ENCODE measurements around the gene CCDC183. TPM values are rescaled to one million over a fixed set of nuclear protein-coding genes. Genes with fewer than 3 reads are reported as not detected.
"Not testable (repeated sequence)": the region's sequence is repeated elsewhere in the genome, so short reads cannot be mapped to it uniquely, and the experiment has no call there.

The CCDC183 gene
- total RNA-seq, 2 experiments from 2014 or later: 0.47 to 0.55 TPM

DNA sequence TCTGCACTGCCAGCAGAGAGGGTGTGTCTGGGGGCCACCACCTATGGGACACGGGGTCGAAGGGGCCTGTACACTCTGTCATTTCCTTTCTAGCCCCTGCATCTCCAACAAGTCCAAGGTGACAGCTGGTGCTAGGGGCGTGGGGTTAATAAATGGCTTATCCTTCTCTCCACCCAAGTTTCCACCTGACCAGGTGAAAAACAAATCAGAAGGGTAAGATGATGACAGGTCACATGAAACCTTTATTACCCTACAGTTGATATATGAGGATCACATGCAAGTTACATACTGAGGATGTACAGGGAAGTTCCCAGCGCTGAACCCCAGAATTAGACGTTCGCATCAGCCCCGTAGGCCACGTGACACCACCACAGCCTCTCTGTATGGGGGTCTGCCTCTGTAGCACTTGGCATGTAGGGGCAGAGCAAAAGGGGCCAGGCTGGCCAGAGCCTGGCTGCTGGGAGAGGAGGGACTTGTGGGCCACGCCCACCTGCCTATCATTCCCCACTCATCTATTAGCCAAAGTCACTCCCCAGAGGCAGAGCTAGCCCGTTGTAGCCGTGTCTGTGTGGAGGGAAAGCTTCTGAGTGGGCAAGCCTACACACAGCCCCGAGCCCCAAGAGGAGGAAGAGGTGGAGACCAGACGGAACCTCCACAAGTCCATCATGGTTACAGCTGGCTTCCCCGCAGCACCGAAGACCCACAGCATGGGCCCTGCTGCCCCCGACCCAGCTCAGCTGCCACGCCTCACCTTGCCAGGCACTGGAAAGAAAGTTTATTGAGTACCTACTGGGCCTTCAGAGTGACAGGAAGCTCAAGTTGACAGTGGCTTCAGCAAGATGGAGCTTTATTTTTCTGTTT is 2.8 kb upstream of the CCDC183 start:
- intact Hi-C loops (cut with DNase I, micrococcal nuclease): loop anchor here (5.0 to 10.0 kb wide), 3 partner anchors 94 to 549 kb away; partner anchors contain the start of genes QSOX2 (in 1 of the 2) and TRAF2 (in 1 of the 2)
- no peaks in the 10 kb centered on the region for H3K9me3 Mint-ChIP-seq (ENCODE audit: low read depth)

DNA sequence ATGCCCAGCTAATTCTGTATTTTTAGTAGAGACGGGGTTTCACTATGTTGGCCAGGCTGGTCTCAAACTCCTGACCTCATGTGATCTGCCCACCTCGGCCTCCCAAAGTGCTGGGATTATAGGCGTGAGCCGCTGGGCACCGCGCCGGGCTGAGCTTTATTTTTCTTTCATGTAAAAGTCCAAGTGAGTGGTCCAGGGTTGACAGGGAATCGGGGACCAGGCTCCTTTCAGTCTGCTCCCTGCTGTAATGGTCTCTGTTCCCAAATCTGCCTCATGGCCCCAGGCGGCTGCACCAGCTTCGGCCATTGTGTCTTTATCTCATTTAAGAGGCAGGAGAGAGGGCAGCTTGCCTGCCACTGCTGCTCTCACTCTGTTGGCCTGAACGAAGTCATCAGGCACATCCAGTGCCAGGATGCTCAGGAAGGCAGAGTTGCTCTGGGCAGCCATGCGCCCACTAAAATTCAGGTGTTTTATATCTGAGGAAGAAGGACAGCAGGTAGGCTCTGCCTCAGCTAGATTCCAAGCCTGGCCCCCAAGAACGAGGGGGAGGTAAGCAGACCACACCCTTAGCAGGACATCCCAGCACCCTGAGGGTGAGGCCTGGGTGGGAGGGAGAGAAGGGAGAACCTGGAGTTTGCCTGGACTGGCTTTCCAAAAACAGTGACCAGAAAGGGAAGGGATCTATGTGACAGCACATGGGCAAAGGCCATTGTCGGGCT is 1.7 kb upstream of the CCDC183 start:
- intact Hi-C loops (cut with DNase I, micrococcal nuclease): loop anchor here (5.0 to 10.0 kb wide), 3 partner anchors 93 to 550 kb away; partner anchors contain the start of genes QSOX2 (in 1 of the 2) and TRAF2 (in 1 of the 2)
- CTCF ChIA-PET: interaction anchor here (0.7 to 1.5 kb wide), 4 partner anchors 12 to 241 kb away, joined by 3 to 8 read pairs (median 4); partner anchors contain the start of gene RABL6

More for the DNA sequence above, 2.8 kb upstream of the CCDC183 start:
- Mint-ChIP-seq H3K36me3 (ENCODE audit: low read depth) (no peaks in the 10 kb centered on the region), H3K4me1 (peaks cover 22% of the 10 kb centered on the region), H3K27ac (peak overlapping the region; percentile 19), H3K4me3 (no peak overlapping the region), H3K27me3 (no peaks in the 10 kb centered on the region)
- ChIA-PET CTCF (interaction anchor here (0.7 to 1.5 kb wide), 11 partner anchors 13 to 396 kb away, joined by 3 to 8 read pairs (median 3); partner anchors contain the start of genes FUT7 and RABL6), POLR2A (no interaction called here)
- DNase-seq: no peak
- ATAC-seq: no peak

DNA sequence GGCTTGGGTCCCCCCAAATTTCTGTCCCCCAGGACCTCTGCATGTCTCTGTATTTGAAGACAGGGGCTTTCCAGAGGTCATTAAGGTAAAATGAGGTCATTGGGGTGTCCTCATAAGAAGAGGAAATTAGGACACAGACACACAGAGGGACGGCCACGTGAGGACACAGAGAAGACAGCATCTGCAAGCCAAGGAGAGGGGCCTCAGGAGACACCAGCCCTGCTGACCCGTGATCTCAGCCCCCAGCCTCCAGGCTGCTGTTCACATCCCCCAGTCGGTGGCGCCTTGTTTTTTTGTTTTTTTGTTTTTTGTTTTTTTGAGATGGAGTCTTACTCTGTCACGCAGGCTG is 1.2 kb upstream of the CCDC183 start:
- no peak for DNase-seq
- POLR2A ChIA-PET: no interaction called here
- intact Hi-C loops (cut with DNase I, micrococcal nuclease): loop anchor here (5.0 to 10.0 kb wide), 3 partner anchors 92 to 550 kb away; partner anchors contain the start of genes QSOX2 (in 1 of the 2) and TRAF2 (in 1 of the 2)
- no peaks in the 10 kb centered on the region for H3K9me3 Mint-ChIP-seq (ENCODE audit: low read depth)
- no peaks in the 10 kb centered on the region for H3K27me3 Mint-ChIP-seq
- ATAC-seq: no peak
- no peak overlapping the region for H3K27ac Mint-ChIP-seq
- CTCF ChIA-PET: no interaction called here
- peaks cover 19% of the 10 kb centered on the region for H3K4me1 Mint-ChIP-seq
- no peaks in the 10 kb centered on the region for H3K36me3 Mint-ChIP-seq (ENCODE audit: low read depth)
- H3K4me3 Mint-ChIP-seq: no peak overlapping the region

More for the DNA sequence above, 1.7 kb upstream of the CCDC183 start:
- H3K27ac Mint-ChIP-seq: no peak overlapping the region
- no peaks in the 10 kb centered on the region for H3K9me3 Mint-ChIP-seq (ENCODE audit: low read depth)
- no peak overlapping the region for H3K4me3 Mint-ChIP-seq
- ATAC-seq (no peak), DNase-seq (no peak)
- peaks cover 19% of the 10 kb centered on the region for H3K4me1 Mint-ChIP-seq
- no peaks in the 10 kb centered on the region for H3K36me3 Mint-ChIP-seq (ENCODE audit: low read depth)
- POLR2A ChIA-PET: no interaction called here
- H3K27me3 Mint-ChIP-seq: no peaks in the 10 kb centered on the region

DNA sequence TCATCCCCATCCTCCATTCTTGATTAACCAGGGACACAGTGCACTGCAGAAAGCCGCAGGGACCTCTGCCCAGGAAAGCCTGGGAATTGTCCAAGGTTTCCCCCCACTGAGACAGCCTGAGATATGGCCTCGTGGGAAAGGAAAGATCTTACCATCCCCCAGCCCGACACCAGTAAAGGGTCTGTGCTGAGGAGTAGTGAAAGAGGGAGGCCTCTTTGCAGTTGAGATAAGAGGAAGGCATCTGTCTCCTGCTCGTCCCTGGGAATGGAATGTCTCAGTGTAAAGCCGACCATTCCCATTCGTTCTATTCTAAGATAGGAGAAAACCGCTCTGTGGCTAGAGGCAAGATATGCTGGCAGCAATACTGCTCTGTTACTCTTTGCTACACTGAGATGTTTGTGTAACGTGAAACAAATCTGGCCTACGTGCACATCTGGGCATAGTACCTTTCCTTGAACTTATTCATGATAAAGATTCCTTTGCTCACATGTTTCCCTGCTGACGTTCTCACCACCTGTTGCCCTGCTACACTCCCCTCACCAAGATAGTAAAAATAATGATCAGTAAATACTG is 723 bp downstream of the CCDC183 start:
- CTCF ChIA-PET; H3K27ac Mint-ChIP-seq; H3K9me3 Mint-ChIP-seq (ENCODE audit: low read depth); H3K36me3 Mint-ChIP-seq (ENCODE audit: low read depth); H3K4me3 Mint-ChIP-seq; DNase-seq; H3K27me3 Mint-ChIP-seq; ATAC-seq; POLR2A ChIA-PET: not testable (repeated sequence)
- intact Hi-C loops (cut with DNase I, micrococcal nuclease): loop anchor here in 1 of 2 experiments (10.0 kb wide), 1 partner anchor 552 kb away; the partner anchor contains the start of gene QSOX2
- H3K4me1 Mint-ChIP-seq: peaks cover 27% of the 10 kb centered on the region

DNA sequence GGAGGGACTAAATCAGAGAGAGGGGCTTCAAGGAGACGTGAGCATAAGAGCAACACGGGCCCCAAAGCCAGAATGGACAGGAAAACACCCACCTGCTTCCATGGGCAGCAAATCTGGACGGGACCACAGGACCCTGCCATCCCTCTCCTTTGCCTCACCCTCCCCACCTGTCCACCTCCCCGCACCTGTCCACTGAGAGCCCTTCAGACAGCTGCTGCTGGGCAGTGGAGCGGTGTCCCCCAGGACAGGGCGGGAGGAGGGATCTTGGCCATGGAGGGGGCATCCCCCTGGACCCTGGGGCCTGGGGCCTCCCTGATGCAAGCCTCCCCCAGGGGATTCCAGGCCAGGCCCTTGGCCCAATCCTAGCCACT is 2.6 kb downstream of the CCDC183 start:
- POLR2A ChIA-PET: no interaction called here
- Mint-ChIP-seq H3K27me3 (peaks cover 4% of the 10 kb centered on the region), H3K4me3 (no peak overlapping the region), H3K9me3 (ENCODE audit: low read depth) (no peaks in the 10 kb centered on the region), H3K4me1 (peaks cover 21% of the 10 kb centered on the region), H3K36me3 (ENCODE audit: low read depth) (no peaks in the 10 kb centered on the region), H3K27ac (no peak overlapping the region)
- ATAC-seq: no peak
- DNase-seq: no peak
- intact Hi-C loops (cut with DNase I, micrococcal nuclease): loop anchor here in 1 of 2 experiments (10.0 kb wide), 1 partner anchor 554 kb away; the partner anchor contains the start of gene QSOX2
- CTCF ChIA-PET: no interaction called here

DNA sequence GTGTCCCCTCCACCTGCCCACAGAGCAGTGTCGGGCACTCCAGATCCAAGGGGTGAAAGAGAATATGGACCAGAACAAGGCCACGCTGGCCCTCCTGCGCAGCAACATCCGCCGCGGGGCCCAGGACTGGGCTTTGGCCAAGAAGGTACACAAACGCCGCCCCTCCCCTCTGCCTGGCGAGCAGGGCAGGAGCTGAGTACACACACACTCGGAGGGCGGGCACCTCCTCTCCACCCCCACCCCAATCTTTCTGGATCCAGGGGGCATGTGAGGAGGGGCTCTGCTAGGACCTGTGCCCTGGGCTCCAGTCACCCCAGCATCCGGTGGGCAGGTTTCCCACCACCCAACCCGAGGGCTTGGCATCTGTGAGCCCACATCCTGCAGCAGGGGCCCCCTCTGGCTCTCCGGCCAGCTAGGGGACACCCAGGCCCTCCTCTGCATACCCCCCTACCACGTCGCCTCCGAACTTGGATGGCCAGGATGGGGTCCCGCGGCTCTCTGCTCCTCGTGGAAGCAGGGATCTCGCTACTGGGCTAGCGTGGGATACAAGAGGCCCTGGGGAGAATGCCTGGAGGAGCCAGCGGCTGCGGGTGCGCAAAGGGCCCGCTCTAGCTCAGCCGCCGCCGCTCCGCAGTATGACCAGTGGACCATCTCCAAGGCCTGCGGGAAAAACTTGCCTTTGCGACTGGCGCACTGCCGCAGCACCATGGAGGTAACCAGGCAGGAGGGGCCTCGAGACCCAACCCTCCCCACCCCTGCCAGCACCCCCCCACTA is 3.1 kb downstream of the CCDC183 start:
- peak overlapping the region; percentile 72 for H3K4me3 Mint-ChIP-seq
- CTCF ChIA-PET: interaction anchor here (0.6 kb wide), 1 partner anchor 99 kb away, joined by 3 read pairs; no protein-coding TSS in a partner anchor
- H3K9me3 Mint-ChIP-seq (ENCODE audit: low read depth): no peaks in the 10 kb centered on the region
- H3K27me3 Mint-ChIP-seq: peaks cover 4% of the 10 kb centered on the region
- ATAC-seq (no peak), DNase-seq (peak; percentile 22)
- intact Hi-C loops (cut with DNase I, micrococcal nuclease): loop anchor here in 1 of 2 experiments (10.0 kb wide), 1 partner anchor 554 kb away; the partner anchor contains the start of gene QSOX2
- peaks cover 21% of the 10 kb centered on the region for H3K4me1 Mint-ChIP-seq
- H3K36me3 Mint-ChIP-seq (ENCODE audit: low read depth): no peaks in the 10 kb centered on the region
- POLR2A ChIA-PET: no interaction called here
- no peak overlapping the region for H3K27ac Mint-ChIP-seq

DNA sequence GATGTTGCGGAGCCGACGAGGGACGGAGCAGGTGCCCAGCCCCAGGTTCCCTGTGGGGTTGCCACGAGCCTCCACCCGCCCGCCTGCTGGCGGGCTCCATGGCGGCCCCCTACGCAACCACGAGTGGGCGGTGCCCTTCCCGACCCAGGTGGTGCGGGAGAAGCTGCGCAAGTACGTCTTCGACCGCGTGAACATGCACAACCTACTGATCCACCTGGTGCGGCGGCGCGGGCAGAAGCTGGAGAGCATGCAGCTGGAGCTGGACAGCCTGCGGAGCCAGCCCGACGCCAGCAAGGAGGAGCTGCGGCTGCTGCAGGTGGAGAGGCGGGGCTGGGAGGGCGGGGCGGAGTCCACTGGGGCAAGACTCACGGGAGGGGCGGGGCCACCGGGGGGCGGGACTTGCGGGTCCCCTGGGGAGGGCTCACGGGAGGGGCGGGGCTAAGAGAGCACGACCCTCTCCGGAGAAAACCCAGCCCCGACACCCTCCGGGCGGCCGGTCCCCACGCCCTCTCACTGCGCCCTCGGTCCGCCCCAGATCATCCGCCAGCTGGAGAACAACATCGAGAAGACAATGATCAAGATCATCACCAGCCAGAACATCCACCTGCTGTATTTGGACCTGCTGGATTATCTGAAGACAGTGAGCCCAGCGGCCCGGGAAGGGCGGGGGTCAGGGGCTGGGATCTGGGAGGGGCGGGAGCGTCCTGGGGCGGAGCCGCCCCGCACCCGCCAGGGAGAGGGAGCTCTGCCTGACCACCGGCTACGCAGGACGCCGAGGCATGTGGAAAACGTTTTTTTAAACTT is 3.9 kb downstream of the CCDC183 start:
- ATAC-seq: peak; percentile 79
- H3K4me3 Mint-ChIP-seq: peak overlapping the region; percentile 72
- CTCF ChIA-PET: interaction anchor here (0.6 to 0.9 kb wide), 8 partner anchors 12 to 269 kb away, joined by 3 to 5 read pairs (median 3); no protein-coding TSS in a partner anchor
- peak; percentile 95 for DNase-seq
- H3K4me1 Mint-ChIP-seq: peaks cover 21% of the 10 kb centered on the region
- H3K36me3 Mint-ChIP-seq (ENCODE audit: low read depth): no peaks in the 10 kb centered on the region
- peaks cover 4% of the 10 kb centered on the region for H3K27me3 Mint-ChIP-seq
- H3K9me3 Mint-ChIP-seq (ENCODE audit: low read depth): no peaks in the 10 kb centered on the region
- intact Hi-C loops (cut with DNase I, micrococcal nuclease): loop anchor here (1.0 to 10.0 kb wide), 6 partner anchors 9 to 685 kb away; partner anchors contain the start of genes TMEM141 (in 2 of the 2), PHPT1 (in 1 of the 2), QSOX2 (in 1 of the 2) and TMEM250 (in 1 of the 2)
- POLR2A ChIA-PET: interaction anchor here (1.0 kb wide), 1 partner anchor 9 kb away, joined by 3 read pairs; the partner anchor contains the start of gene TMEM141
- no peak overlapping the region for H3K27ac Mint-ChIP-seq

DNA sequence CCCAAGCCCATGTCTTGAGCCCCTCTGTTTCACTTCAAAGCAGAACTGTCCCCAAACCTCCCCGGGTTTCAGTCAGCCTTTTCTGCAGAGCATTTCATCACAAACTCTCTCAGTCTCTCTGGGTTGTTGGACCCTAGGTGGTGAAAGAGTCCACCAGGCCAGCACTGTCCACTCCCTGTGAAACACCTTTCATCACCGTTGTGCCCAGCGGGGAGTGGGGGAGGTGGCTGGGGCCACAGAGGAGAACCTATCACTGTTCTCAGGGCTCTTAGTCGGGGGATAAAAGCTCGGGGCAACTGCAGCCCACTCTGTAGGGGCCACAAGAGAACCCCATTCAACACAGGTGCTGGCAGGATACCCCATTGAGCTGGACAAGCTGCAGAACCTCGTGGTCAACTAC is 6.2 kb downstream of the CCDC183 start:
- peaks cover 4% of the 10 kb centered on the region for H3K27me3 Mint-ChIP-seq
- DNase-seq (no peak), ATAC-seq (no peak)
- intact Hi-C loops (cut with DNase I, micrococcal nuclease): loop anchor here in 1 of 2 experiments (10.0 kb wide), 1 partner anchor 688 kb away; the partner anchor contains the start of gene TMEM250
- no peak overlapping the region for H3K4me3 Mint-ChIP-seq
- CTCF ChIA-PET: interaction anchor here (0.6 to 1.5 kb wide), 4 partner anchors 10 to 805 kb away, joined by 3 to 5 read pairs (median 3); no protein-coding TSS in a partner anchor
- peaks cover 22% of the 10 kb centered on the region for H3K4me1 Mint-ChIP-seq
- H3K27ac Mint-ChIP-seq: no peak overlapping the region
- no peaks in the 10 kb centered on the region for H3K9me3 Mint-ChIP-seq (ENCODE audit: low read depth)
- POLR2A ChIA-PET: no interaction called here
- H3K36me3 Mint-ChIP-seq (ENCODE audit: low read depth): peaks cover 2% of the 10 kb centered on the region

DNA sequence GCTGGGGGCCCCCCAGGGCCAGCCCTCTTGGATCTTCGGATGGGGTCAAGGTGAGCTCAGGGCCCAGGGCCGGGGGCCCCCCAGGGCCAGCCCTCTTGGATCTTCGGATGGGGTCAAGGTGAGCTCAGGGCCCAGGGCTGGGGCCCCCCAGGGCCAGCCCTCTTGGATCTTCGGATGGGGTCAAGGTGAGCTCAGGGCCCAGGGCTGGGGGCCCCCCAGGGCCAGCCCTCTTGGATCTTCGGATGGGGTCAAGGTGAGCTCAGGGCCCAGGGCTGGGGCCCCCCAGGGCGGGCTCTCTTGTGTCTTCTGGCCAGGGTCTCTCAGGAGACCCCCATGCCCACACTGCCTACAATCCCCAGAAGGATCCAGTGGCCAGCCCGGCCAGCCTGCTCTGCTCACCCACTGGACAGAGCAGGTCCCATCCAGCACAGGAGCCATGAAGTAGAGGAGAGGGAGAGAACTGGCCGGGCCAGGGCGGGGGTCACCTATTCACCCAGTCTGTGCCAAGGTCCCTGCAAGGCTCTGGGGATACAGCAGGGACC is 6.9 kb downstream of the CCDC183 start:
- H3K36me3 Mint-ChIP-seq (ENCODE audit: low read depth); DNase-seq; POLR2A ChIA-PET; H3K9me3 Mint-ChIP-seq (ENCODE audit: low read depth); H3K4me3 Mint-ChIP-seq; ATAC-seq; H3K27ac Mint-ChIP-seq; H3K27me3 Mint-ChIP-seq: not testable (repeated sequence)
- intact Hi-C loops (cut with DNase I, micrococcal nuclease): loop anchor here in 1 of 2 experiments (10.0 kb wide), 1 partner anchor 688 kb away; the partner anchor contains the start of gene TMEM250
- CTCF ChIA-PET: interaction anchor here (0.6 to 1.5 kb wide), 2 partner anchors 11 to 70 kb away, joined by 3 to 5 read pairs; no protein-coding TSS in a partner anchor
- H3K4me1 Mint-ChIP-seq: peaks cover 22% of the 10 kb centered on the region

Measured in activated CD4-positive, alpha-beta T cell treated with anti-CD3 and anti-CD28 coated beads for 36 hours (primary cell).